Sigmoid colon (tissue), 3 donors: Measurements from ENCODE around the gene ITLN1.

Experiments
- CTCF ChIP-seq, 4 experiments: fragments of 450-650 bp in 3 of 4; fragments of 200-600 bp in 1 of 4; IDR thresholded peaks; one replicate each; pipeline ENCODE4 v1.5.1; 2016 to 2019; ENCODE audit warnings: antibody characterized with exemption in 4 of 4, mild to moderate bottlenecking in 3 of 4, moderate library complexity in 2 of 4
- POLR2A ChIP-seq, 2 donors: fragments of 450-650 bp; IDR thresholded peaks; one replicate each; pipeline ENCODE4 v1.6.1; 2016; ENCODE audit warnings: antibody characterized with exemption in 2 of 2, mild to moderate bottlenecking in 2 of 2, moderate library complexity in 2 of 2

GRCh38 chr1:160882582-160882981, 2.4 kb downstream of the ITLN1 start:
- TF ChIP-seq CTCF (IDR thresholded peaks at IDR 0.05) (no peak), POLR2A (IDR thresholded peaks at IDR 0.05) (no peak)
